Inflammatory macrophage treated with lipopolysaccharide for 1 hour (primary cell): Measurements from ENCODE around the gene JADE2.
"Not testable (repeated sequence)": the region's sequence is repeated elsewhere in the genome, so short reads cannot be mapped to it uniquely, and the experiment has no call there.

Source experiments
- DNase-seq, 2 donors: peaks; one replicate each; pipeline ENCODE4 v3.0.0-alpha.2; 2020 to 2022

JADE2 gene

GRCh38 chr5:134552716-134553115 lies 27.2 kb downstream of the JADE2 start:
- DNase-seq: not testable (repeated sequence)

- no peak for DNase-seq
Measured at GRCh38 chr5:134553821-134554267, 28.4 kb downstream of the JADE2 start.

- DNase-seq: peak; percentile 93
Measured at GRCh38 chr5:134554319-134555222, 29.1 kb downstream of the JADE2 start.

GRCh38 chr5:134555223-134555889 lies 29.9 kb downstream of the JADE2 start:
- DNase-seq: peak; percentile 27 to 35

- DNase-seq: peak; percentile 81 to 82
Measured at GRCh38 chr5:134555890-134556311, 30.4 kb downstream of the JADE2 start.

- not testable (repeated sequence) for DNase-seq
Measured at GRCh38 chr5:134556588-134556987, 31.1 kb downstream of the JADE2 start.

- DNase-seq: no peak
Measured at GRCh38 chr5:134556994-134557393, 31.5 kb downstream of the JADE2 start.

- DNase-seq: no peak
Measured at GRCh38 chr5:134559672-134560071, 34.2 kb downstream of the JADE2 start.

- DNase-seq: no peak
Measured at GRCh38 chr5:134560698-134561097, 35.2 kb downstream of the JADE2 start.

GRCh38 chr5:134561871-134562296 lies 36.4 kb downstream of the JADE2 start:
- peak; percentile 33 to 58 for DNase-seq

GRCh38 chr5:134563221-134563620 lies 37.8 kb downstream of the JADE2 start:
- DNase-seq: peak in 1 of 2 donors; percentile 74

GRCh38 chr5:134563962-134564361 lies 38.5 kb downstream of the JADE2 start:
- no peak for DNase-seq

- no peak for DNase-seq
Measured at GRCh38 chr5:134564396-134564795, 38.9 kb downstream of the JADE2 start.

GRCh38 chr5:134565791-134566740 lies 40.6 kb downstream of the JADE2 start:
- DNase-seq: peak in 1 of 2 donors; percentile 81

- no peak for DNase-seq
Measured at GRCh38 chr5:134566741-134567221, 41.3 kb downstream of the JADE2 start.

- peak; percentile 81 to 95 for DNase-seq
Measured at GRCh38 chr5:134567641-134568336, 42.3 kb downstream of the JADE2 start.

GRCh38 chr5:134568337-134568700 lies 42.8 kb downstream of the JADE2 start:
- no peak for DNase-seq

- DNase-seq: peak in 1 of 2 donors; percentile 27
Measured at GRCh38 chr5:134568761-134569695, 43.6 kb downstream of the JADE2 start.

- no peak for DNase-seq
Measured at GRCh38 chr5:134569758-134570364, 44.4 kb downstream of the JADE2 start.

GRCh38 chr5:134570365-134570758 lies 44.9 kb downstream of the JADE2 start:
- no peak for DNase-seq
